Esophagus squamous epithelium (tissue), 5 donors: ENCODE measurements around the gene HHIPL1. TPM values are rescaled to one million over a fixed set of nuclear protein-coding genes. Genes with fewer than 3 reads are reported as not detected.

Experiments used
- DNase-seq: peaks from one replicate; lab custom pipeline; 2025; lab: John Stamatoyannopoulos, UW
- H3K27ac ChIP-seq, 4 donors: fragments of 200-600 bp; sonication (generic); one replicate each; pipeline ENCODE4 v1.5.1; 2016 to 2019; ENCODE audit warnings: mild to moderate bottlenecking in 1 of 4
- H3K27me3 ChIP-seq, 4 donors: fragments of 200-600 bp; sonication (generic); 1 replicate in 3 of 4; 2 replicates in 1 of 4; pipeline versions ENCODE4 v1.5.1 to v1.6.0; 2017 to 2021; ENCODE audit warnings: antibody characterized with exemption in 1 of 4
- H3K36me3 ChIP-seq, 3 donors: fragments of 200-600 bp; sonication (generic); one replicate each; pipeline ENCODE4 v1.5.1; 2016 to 2019
- H3K4me1 ChIP-seq, 3 donors: fragments of 200-600 bp; sonication (generic); one replicate each; pipeline ENCODE4 v1.5.1; 2017 to 2019
- H3K4me3 ChIP-seq, 4 donors: fragments of 200-600 bp; sonication (generic); 1 replicate in 3 of 4; 2 replicates in 1 of 4; pipeline ENCODE4 v1.5.1; 2016 to 2019; ENCODE audit warnings: mild to moderate bottlenecking in 2 of 4, moderate library complexity in 1 of 4
- H3K9me3 ChIP-seq, 3 donors: fragments of 200-600 bp; sonication (generic); one replicate each; pipeline ENCODE4 v1.5.1; 2016 to 2019
- CTCF ChIP-seq, 6 experiments: fragments of 450-650 bp in 4 of 6; fragments of 200-600 bp in 2 of 6; sonication (generic) in 2 of 6; IDR thresholded peaks; one replicate each; pipeline ENCODE4 v1.5.1; 2016 to 2019; ENCODE audit warnings: antibody characterized with exemption in 6 of 6, mild to moderate bottlenecking in 4 of 6, moderate library complexity in 4 of 6
- POLR2A ChIP-seq, 4 donors: fragments of 450-650 bp; IDR thresholded peaks; one replicate each; pipeline ENCODE4 v1.6.1; 2017; ENCODE audit warnings: antibody characterized with exemption in 4 of 4, mild to moderate bottlenecking in 4 of 4, moderate library complexity in 3 of 4
- WGBS, 2 donors: methylation state at CpG; one replicate each; pipeline ENCODE4 v1.1.5; 2018; 5-methylcytosine and 5-hydroxymethylcytosine counted together
- intact Hi-C: fragments of 100-400 bp; cut with DNase I; formaldehyde crosslinking; loops from one replicate; pipeline ENCODE4 v1.15.0; 2022
- total RNA-seq, 4 donors: library from RNA; depleted of rRNA; stranded (reverse); fragments of >200 nt; gene quantifications; one replicate each; pipeline ENCODE4 v1.1.0, GENCODE V29; 2016
- donor health status: DM: yes; HTN: yes; CAD: no.

The HHIPL1 gene
- total RNA-seq, 4 donors from 2014 or later = 0.22 to 1.3 (median 0.59) TPM; not detected in 1

- H3K4me1 ChIP-seq = peaks cover 11 to 19% (median 12%) of the 10 kb centered on the region in 3 donors
- peak overlapping the region; percentile 59 to 77 (median 68) for H3K4me3 ChIP-seq
- no peak for DNase-seq
- intact Hi-C loops = loop anchor here (5.0 kb wide), 1 partner anchor 204 kb away; no protein-coding TSS in a partner anchor
- 1% methylated on average over 12 to 13 of the region's 42 CpGs for WGBS, 2 donors
- peaks cover 0 to 11% (median 4%) of the 10 kb centered on the region in 3 donors for H3K9me3 ChIP-seq
- peak overlapping the region; percentile 77 to 92 (median 82) for H3K27ac ChIP-seq
- peak; percentile 60 to 97 (median 80) for TF ChIP-seq CTCF (IDR thresholded peaks at IDR 0.05)
- TF ChIP-seq POLR2A (IDR thresholded peaks at IDR 0.05) = no peak
- peaks cover 0 to 31% (median 0%) of the 10 kb centered on the region in 4 donors for H3K27me3 ChIP-seq
- H3K36me3 ChIP-seq = no peaks in the 10 kb centered on the region
These were observed 38.1 kb downstream of the HHIPL1 start for GRCh38 chr14:99682809-99683618.

- intact Hi-C loops = loop anchor here (5.0 kb wide), 1 partner anchor 203 kb away; no protein-coding TSS in a partner anchor
- peak within 1 kb of the TSS; percentile 59 to 77 (median 68) for H3K4me3 ChIP-seq
- peaks cover 0 to 39% (median 0%) of the 10 kb centered on the region in 4 donors for H3K27me3 ChIP-seq
- peaks cover 0 to 3% (median 2%) of the 10 kb centered on the region in 3 donors for H3K9me3 ChIP-seq
- TF ChIP-seq CTCF (IDR thresholded peaks at IDR 0.05) (peak in 2 of 6 experiments; percentile 10), POLR2A (IDR thresholded peaks at IDR 0.05) (peak in 1 of 4 donors; percentile 6)
- peak within 1 kb of the TSS; percentile 77 to 92 (median 82) for H3K27ac ChIP-seq
- 0% methylated on average over 1 of the region's 83 CpGs; no CpG with 5 or more reads in 1 of the 2 donors for WGBS, 2 donors
- H3K36me3 ChIP-seq = no peaks in the 10 kb centered on the region
- DNase-seq = peak; percentile 95
- H3K4me1 ChIP-seq = peaks cover 11 to 19% (median 12%) of the 10 kb centered on the region in 3 donors
These were observed 38.9 kb downstream of the HHIPL1 start, which contains the start of gene CYP46A1 for GRCh38 chr14:99683619-99684409. Gene CYP46A1, plus strand, starts transcription at chr14:99684298. Its CDS starts 120 bp downstream, at chr14:99684418.

- intact Hi-C loops = loop anchor here (5.0 kb wide), 1 partner anchor 203 kb away; no protein-coding TSS in a partner anchor
- Histone ChIP-seq H3K36me3 (no peaks in the 10 kb centered on the region), H3K4me1 (peaks cover 11 to 19% (median 12%) of the 10 kb centered on the region in 3 donors), H3K27me3 (peaks cover 0 to 45% (median 0%) of the 10 kb centered on the region in 4 donors), H3K27ac (peak overlapping the region in 2 of 4 donors; percentile 44 to 77), H3K4me3 (peak overlapping the region; percentile 41 to 77 (median 60)), H3K9me3 (no peaks in the 10 kb centered on the region)
- WGBS, 2 donors = 14 to 52% methylated on average over 2 to 10 of the region's 45 CpGs
- no peak for DNase-seq
- TF ChIP-seq POLR2A (IDR thresholded peaks at IDR 0.05) (no peak), CTCF (IDR thresholded peaks at IDR 0.05) (peak in 1 of 6 experiments; percentile 11)
These were observed 39.5 kb downstream of the HHIPL1 start for GRCh38 chr14:99684410-99684934.

GRCh38 chr14:99685151-99685591, 40.2 kb downstream of the HHIPL1 start:
- DNase-seq = no peak
- H3K27ac ChIP-seq = no peak overlapping the region
- intact Hi-C loops = no loop called here
- peaks cover 11 to 19% (median 12%) of the 10 kb centered on the region in 3 donors for H3K4me1 ChIP-seq
- no peak for TF ChIP-seq POLR2A (IDR thresholded peaks at IDR 0.05)
- peaks cover 0 to 51% (median 0%) of the 10 kb centered on the region in 4 donors for H3K27me3 ChIP-seq
- no peak overlapping the region for H3K4me3 ChIP-seq
- WGBS, 2 donors = 64 to 71% methylated on average over 9 to 10 of the region's 11 CpGs
- H3K9me3 ChIP-seq = no peaks in the 10 kb centered on the region
- H3K36me3 ChIP-seq = no peaks in the 10 kb centered on the region

GRCh38 chr14:99685596-99685995, 40.7 kb downstream of the HHIPL1 start:
- TF ChIP-seq POLR2A (IDR thresholded peaks at IDR 0.05) (no peak), CTCF (IDR thresholded peaks at IDR 0.05) (no peak)
- WGBS, 2 donors = 38 to 57% methylated on average over 1 of the region's 1 CpG
- H3K27me3 ChIP-seq = peaks cover 0 to 55% (median 0%) of the 10 kb centered on the region in 4 donors
- H3K27ac ChIP-seq = no peak overlapping the region
- H3K36me3 ChIP-seq = no peaks in the 10 kb centered on the region
- no peak for DNase-seq
- H3K4me1 ChIP-seq = peaks cover 11 to 19% (median 12%) of the 10 kb centered on the region in 3 donors
- H3K4me3 ChIP-seq = no peak overlapping the region
- H3K9me3 ChIP-seq = no peaks in the 10 kb centered on the region
- intact Hi-C loops = no loop called here
